ENCODE data around the gene GALNT2. TPM values are rescaled to one million over a fixed set of nuclear protein-coding genes. Genes with fewer than 3 reads are reported as not detected.

Gene GALNT2
- total RNA-seq, 1 donor from 2014 or later = 31.9 TPM

- FAIRE-seq = peak; percentile 60
Measured at GRCh38 chr1:230293390-230293700, 226.3 kb downstream of the GALNT2 start.

GRCh38 chr1:230295367-230295766 lies 228.3 kb downstream of the GALNT2 start:
- H3K27me3 ChIP-seq (ENCODE audit: control insufficient read depth, insufficient read depth, low read length) = peaks cover 3% of the 10 kb centered on the region
- no peaks in the 10 kb centered on the region for H3K36me3 ChIP-seq (ENCODE audit: control insufficient read depth, insufficient read depth, low read length)
- DNase-seq (ENCODE audit: low read depth) = no peak
- FAIRE-seq = no peak
- TF ChIP-seq CTCF (IDR thresholded peaks at IDR 0.05; ENCODE audit: insufficient read depth, low read length, severe bottlenecking) = no peak
- no peak overlapping the region for H3K4me3 ChIP-seq (ENCODE audit: low read depth, low read length)

More at GRCh38 chr1:230293390-230293700, 226.3 kb downstream of the GALNT2 start:
- Histone ChIP-seq H3K36me3 (ENCODE audit: control insufficient read depth, insufficient read depth, low read length) (no peaks in the 10 kb centered on the region), H3K27me3 (ENCODE audit: control insufficient read depth, insufficient read depth, low read length) (peaks cover 1% of the 10 kb centered on the region), H3K4me3 (ENCODE audit: low read depth, low read length) (no peak overlapping the region)
- TF ChIP-seq CTCF (IDR thresholded peaks at IDR 0.05; ENCODE audit: insufficient read depth, low read length, severe bottlenecking) = no peak
- DNase-seq (ENCODE audit: low read depth) = no peak

- H3K36me3 ChIP-seq (ENCODE audit: control insufficient read depth, insufficient read depth, low read length) = no peaks in the 10 kb centered on the region
- peaks cover 2% of the 10 kb centered on the region for H3K27me3 ChIP-seq (ENCODE audit: control insufficient read depth, insufficient read depth, low read length)
- no peak overlapping the region for H3K4me3 ChIP-seq (ENCODE audit: low read depth, low read length)
- FAIRE-seq (no peak), DNase-seq (ENCODE audit: low read depth) (no peak)
- no peak for TF ChIP-seq CTCF (IDR thresholded peaks at IDR 0.05; ENCODE audit: insufficient read depth, low read length, severe bottlenecking)
Measured at GRCh38 chr1:230299191-230300006, 232.4 kb downstream of the GALNT2 start.

- FAIRE-seq (no peak), DNase-seq (ENCODE audit: low read depth) (no peak)
- peaks cover 2% of the 10 kb centered on the region for H3K27me3 ChIP-seq (ENCODE audit: control insufficient read depth, insufficient read depth, low read length)
- no peak for TF ChIP-seq CTCF (IDR thresholded peaks at IDR 0.05; ENCODE audit: insufficient read depth, low read length, severe bottlenecking)
- H3K36me3 ChIP-seq (ENCODE audit: control insufficient read depth, insufficient read depth, low read length) = no peaks in the 10 kb centered on the region
- no peak overlapping the region for H3K4me3 ChIP-seq (ENCODE audit: low read depth, low read length)
Measured at GRCh38 chr1:230300322-230301301, 233.6 kb downstream of the GALNT2 start.

- no peak for DNase-seq (ENCODE audit: low read depth)
- no peak for FAIRE-seq
- Histone ChIP-seq H3K27me3 (ENCODE audit: control insufficient read depth, insufficient read depth, low read length) (peaks cover 2% of the 10 kb centered on the region), H3K36me3 (ENCODE audit: control insufficient read depth, insufficient read depth, low read length) (no peaks in the 10 kb centered on the region), H3K4me3 (ENCODE audit: low read depth, low read length) (no peak overlapping the region)
- TF ChIP-seq CTCF (IDR thresholded peaks at IDR 0.05; ENCODE audit: insufficient read depth, low read length, severe bottlenecking) = no peak
Measured at GRCh38 chr1:230301322-230301721, 234.3 kb downstream of the GALNT2 start.
